CD4-positive, alpha-beta T cell treated with Interleukin-1 beta for 1 hour (primary cell): ENCODE results near the gene FARS2.

Source experiments
- DNase-seq, 2 donors: peaks; one replicate each; pipeline ENCODE4 v3.0.0-alpha.2; 2020 to 2022

FARS2 gene

GRCh38 chr6:5712349-5713215, 451.3 kb downstream of the FARS2 start:
- no peak for DNase-seq

DNA sequence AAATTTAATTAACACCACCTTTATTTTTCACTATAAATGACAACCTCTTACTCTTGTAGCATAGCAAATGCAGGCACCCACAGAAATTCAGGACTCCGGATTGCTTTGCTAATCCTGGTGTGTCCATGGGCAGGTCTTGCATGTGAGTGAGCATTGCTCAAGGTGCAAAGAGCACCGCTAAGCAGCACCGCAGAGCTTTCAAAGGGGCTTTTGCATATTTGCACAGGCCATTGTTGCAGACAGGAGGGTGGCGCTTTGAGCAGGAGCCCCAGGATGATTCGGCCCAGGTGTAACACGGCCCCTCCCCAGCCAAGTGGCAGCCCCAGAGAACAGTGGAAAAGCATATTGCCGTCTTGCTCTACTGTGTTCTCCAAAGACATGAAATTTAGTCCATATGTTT, 452.2 kb downstream of the FARS2 start:
- no peak for DNase-seq

- no peak for DNase-seq
Observed at GRCh38 chr6:5718231-5718947, 457.1 kb downstream of the FARS2 start.

DNA sequence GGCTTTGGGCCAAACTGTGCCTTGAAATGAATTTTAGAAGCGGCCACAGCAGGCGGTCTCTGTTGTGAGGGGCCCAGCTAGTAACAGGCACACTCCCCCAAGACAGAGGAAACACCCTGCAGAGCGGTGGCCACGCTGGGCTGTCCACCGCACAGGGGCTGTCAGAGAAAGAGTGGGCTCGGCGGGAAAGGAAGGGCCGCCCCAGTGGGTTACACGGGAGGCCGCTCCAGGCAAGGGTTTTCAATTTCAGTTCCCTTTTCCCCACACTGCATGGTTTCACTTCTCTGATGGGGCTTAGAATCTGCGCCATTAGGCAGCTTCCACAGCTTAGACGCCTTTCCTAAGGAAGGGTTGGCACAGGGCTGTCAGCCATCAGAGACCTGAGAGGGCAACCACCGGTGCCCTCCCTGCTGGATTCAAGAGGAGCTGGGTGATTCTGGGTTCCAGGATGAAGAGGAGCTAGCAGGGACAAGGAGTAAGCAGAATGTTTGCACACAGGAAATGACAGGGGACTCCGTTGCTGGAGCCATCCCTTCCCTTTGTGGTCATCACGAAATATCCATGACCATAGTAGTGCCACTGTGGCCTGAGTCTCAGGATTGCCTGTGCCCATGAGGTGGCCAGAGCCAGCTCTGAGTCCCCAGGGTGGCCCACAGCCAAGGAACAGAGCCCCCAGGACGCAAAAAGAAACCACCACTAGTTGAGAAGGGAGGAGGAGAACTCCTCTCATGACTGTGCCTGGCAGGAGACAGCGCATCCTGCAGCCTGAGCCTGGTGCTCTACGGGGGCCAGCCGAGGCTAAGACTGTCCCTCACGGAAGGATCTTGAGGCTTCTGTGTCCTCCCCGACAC, 462.8 kb downstream of the FARS2 start:
- DNase-seq, result peak; percentile 5 to 67

DNA sequence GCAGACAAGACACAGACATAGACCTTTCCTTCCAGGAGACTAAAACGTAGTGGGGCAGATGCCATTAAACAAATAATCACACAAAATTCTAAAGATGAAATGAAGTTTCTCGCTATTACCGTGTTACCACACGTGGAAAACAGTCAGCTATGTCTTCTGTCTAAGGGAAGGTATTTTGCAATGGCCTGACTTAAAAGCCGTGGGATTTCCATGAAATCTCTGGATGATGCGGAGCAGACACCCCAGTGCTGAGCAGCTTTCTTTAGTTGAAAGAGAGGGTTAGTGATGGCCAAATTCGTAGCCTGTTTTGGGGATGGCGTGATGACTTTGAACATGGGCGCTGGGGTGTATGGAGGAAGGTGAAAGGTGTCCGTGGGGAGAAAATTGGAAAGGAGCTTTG, 463.6 kb downstream of the FARS2 start:
- no peak for DNase-seq

GRCh38 chr6:5726976-5727718, 465.8 kb downstream of the FARS2 start:
- DNase-seq, result no peak

DNA sequence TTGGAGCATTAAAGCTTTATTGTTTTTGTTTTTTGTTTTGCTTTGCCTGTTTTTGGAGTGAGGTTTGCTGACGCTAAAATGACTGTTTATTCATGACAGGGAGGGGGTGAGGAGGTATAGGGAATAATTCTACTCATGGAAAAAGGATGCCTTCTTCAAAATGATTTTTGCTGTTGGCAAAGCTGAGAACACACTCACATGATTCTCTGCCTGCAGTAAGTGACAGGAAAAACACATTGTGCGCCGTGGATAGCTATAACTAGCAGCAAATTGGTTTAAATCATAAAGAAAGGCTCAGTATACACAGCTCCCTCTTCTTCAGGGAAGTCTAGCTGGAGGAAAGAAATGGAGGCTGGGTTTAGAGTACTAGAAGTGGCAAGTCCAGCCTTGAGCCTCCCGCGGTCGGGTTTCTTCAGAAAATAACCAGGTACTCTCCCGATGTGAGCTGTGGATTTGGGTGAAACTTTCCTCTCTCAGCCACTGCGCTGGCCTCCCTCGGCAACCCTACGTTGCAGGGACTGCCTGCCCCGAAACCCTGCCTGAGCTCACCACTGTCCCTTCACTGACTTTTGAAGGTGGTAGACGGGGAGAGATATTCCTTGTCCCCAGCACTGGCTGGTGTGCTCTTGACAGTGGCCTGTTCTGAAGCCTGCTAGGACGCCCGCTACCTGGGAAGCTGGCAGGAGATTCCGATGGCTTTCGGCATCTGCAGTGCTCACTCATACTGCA, 467.2 kb downstream of the FARS2 start:
- DNase-seq, result no peak

- no peak for DNase-seq
Observed at GRCh38 chr6:5729080-5729434, 467.7 kb downstream of the FARS2 start.

DNA sequence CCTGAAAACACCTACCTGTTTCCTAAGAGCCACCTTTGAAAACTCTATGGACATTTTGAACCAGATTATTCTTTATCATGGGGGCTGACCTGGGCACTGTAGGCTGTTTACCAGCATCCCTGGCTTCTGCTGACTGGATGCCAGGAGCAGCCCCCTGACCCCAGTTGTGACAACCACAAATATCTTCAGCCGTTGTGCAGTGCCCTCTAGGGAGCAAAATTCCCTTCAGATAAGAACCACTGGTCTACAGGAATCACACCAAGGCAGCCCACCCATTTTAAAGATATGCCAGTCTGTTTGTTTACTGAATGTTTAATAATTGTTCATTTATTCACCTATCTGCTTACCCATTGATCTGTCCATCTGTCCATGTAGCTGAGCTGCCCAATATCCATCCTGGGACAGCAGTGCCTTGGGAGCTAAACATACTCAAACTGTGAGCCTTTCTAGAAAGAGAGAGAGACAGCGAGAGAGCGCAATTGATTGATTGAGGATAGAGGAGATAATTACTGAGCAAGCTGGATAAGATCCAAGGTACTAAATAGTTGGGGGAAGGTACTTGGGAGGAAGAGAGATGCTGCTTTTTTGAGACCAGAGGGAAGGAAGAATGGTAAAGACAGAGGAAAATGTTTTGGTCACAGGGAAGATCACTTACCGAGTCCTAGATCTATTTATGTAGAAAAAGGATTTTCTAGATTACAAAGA, 468.7 kb downstream of the FARS2 start:
- no peak for DNase-seq

GRCh38 chr6:5730585-5731263, 469.4 kb downstream of the FARS2 start:
- no peak for DNase-seq

DNA sequence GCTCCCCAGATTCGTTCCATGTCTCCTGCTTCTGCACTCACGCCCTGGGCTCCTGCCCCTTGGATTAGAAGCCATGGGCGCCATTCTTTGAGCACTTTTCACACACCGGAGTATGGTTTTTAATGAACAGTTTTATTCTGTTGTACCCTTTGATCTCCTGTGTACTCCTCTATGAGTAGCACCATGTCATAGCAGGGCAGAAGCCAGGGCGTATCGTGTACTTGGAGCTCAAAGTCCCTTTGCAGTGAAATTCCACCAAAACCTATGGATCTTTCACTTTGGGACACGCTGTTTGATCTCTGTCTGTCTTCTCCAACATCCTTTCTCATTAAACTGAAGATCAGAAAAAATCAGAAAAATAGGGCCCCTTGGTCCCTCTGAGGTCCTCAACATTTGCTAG, 470.1 kb downstream of the FARS2 start:
- DNase-seq, result no peak

DNA sequence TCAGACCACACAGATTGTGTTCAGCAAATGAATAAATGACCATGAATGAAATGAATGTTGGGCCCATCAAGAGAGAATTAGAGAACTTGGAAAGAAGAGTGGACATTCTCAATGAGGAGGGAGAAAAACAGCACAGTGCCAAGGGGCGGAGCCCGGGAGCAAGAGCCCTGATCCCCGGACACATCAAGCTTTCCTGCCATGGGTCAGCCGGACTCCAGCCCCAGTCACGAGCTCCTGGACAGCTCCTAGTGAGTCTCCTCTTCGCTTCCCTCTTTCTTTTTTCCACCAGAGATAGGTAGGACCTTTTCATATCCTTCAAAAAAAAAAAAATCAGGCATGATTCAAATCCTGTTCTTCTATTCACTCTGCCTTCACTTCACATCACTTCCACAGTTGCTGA, 471.2 kb downstream of the FARS2 start:
- DNase-seq, result no peak

DNA sequence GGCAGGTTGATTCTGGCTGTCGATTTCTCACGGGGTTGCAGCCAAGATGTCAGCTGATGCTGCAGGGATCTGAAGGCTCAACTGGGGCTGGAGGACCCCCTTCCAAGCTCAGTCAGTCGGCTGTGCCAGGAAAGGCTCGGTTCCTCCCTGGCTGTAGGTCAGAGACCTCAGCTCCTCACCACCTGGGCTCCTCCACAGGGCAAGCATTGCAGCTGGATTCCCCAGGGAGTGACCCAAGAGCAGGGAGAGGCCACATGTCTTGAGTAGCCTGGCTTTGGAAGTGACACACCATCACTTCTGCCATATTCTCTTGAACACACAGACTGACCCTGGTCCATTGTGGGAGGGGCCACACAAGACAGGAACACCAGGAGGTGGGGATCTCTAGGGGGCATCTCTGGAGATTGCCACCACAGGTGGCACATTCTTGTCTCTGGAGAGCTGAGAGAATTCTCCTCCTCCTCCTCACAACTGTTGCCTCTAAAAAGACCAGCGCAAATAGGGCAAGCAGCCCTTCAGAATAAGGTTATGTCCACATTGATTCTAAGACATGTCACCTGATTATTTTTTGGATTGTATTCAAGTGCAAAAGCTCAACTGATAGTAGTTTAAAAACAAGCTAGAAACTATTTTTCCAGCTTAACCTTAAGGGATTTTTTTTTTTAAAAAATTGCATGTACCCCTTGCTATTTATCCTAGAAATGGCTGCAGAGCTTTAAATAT, 474.9 kb downstream of the FARS2 start:
- no peak for DNase-seq

- no peak for DNase-seq
Observed at GRCh38 chr6:5737460-5737859, 476.1 kb downstream of the FARS2 start.

DNA sequence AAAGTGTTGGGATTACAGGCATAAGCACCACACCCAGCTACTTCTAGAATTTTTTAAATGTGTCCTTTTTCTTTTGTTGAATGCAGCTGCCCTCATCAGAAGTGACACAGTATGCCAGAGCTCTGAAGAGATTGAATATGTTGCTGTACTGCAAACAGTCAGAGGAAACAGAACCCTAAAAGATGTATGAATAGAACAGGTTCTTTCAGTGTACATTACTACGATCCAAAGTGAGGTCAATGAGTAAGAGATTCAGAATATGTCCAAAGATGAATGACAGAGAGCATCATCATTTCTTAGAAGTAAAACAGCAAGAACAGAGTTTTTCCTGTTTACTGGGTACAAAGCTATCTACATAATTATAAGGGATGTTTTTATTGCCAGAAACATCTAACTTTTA, 476.9 kb downstream of the FARS2 start:
- DNase-seq, result no peak

- no peak for DNase-seq
Observed at GRCh38 chr6:5744497-5744896, 483.2 kb downstream of the FARS2 start.

- DNase-seq, result no peak
Observed at GRCh38 chr6:5745081-5745480, 483.8 kb downstream of the FARS2 start.

DNA sequence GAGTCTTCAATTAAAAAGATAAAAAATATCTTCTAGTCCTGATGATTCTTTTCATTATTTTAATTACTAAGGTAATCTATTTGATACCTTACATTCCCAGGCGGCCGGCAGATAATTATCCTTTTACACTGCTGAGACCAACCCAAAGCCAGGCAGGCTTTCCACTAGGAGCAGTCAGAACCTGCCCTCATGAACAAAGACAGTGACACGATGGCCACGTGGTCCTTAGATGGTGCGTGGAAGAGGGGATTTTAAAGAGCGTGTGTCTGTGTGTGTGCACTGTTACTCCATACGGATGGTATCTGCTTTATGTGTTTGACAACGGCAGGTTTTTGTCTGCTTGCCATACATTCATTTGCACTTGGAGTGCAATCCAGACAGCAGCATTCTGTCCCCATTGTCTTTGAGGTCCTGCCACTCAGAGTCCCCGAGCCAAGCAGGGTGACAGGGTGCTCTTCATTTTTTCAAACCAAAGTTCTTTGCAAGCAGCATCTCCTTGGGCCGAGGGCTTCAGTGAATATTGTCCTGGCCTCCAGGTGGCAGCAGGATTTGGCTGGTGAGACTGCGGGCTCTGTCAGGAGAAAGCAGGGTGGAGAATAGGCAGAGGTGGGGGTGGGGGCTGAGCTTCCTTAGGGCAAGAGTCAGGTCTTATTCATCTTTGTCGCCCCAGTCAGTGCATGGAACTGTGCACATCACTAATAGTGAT, 484.9 kb downstream of the FARS2 start:
- no peak for DNase-seq

- no peak for DNase-seq
Observed at GRCh38 chr6:5746759-5747130, 485.4 kb downstream of the FARS2 start.
